HG03432 (cell line): Measurements from ENCODE around the gene TRPM6.

ENCODE experiments used
- ATAC-seq: cut with Tn5 transposase; IDR thresholded peaks from one replicate; pipeline ENCODE4 v1.9.1; 2021; ENCODE audit warnings: mild to moderate bottlenecking, moderate library complexity; ENCODE audit not compliant: unreplicated experiment

The TRPM6 gene

DNA sequence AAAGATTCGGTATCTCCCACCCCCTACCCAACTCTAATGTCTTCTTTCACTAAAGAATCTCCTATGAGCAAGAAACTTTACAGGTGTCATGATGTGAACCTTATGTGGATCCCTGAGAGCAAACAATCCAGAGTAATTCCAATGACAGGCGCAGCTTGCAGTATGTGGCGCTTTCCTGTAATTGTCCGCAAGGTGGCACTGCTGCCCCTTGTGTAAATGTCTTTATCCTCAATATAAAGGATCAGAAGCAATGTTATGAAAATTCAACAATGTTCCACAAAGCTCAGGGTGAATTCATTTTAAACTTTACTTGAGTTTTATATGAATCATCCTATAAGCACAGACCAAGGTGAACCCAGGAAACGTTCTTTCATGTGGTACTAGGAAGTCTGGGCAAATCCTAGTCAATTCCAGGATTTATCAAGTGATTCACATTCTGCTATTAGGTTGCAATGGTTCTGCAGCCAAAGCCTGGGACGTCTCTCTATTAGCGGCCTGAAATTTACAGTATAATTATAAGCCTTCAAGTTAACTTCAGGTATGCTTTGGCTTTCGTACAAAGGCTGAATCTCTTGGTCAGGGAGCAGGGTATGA is 113.7 kb downstream of the TRPM6 start:
- ATAC-seq = peak; percentile 52

DNA sequence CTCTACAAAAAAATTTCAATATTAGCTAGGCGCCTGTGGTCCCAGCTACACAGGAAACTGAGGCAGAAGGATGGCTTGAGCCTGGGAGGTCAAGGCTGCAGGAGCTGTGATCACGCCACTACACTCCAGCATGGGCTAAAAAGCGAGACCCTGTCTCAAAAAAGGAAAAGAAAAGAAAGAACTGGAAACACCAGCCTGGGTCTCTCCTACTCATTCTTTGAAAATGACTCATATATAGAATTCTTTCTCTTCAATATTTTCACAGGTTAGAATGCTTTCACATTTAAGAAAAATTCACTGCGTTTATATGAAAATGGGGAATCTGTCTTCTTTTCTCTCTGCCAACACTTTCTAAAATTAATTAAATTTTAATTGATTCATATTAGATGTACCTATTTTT is 115.6 kb downstream of the TRPM6 start:
- ATAC-seq = peak; percentile 71

DNA sequence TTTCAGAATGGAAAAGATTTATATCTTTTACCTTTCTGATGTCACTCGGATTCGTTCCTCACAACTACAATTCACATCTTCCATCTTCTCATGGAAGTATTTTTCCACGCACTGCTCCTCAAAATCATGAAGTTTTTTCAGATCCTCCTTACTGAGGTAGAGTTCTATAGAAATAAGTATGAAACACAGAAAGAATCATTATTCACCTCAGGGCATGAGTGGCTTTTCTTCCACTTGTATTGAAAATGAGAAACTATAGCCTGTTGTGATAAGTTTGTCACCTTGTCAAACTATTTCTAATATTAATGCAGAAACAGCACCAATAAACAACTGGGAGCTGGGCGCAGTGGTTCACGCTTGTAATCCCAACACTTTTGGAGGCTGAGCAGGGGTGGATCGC is 116.0 kb downstream of the TRPM6 start:
- no peak for ATAC-seq

DNA sequence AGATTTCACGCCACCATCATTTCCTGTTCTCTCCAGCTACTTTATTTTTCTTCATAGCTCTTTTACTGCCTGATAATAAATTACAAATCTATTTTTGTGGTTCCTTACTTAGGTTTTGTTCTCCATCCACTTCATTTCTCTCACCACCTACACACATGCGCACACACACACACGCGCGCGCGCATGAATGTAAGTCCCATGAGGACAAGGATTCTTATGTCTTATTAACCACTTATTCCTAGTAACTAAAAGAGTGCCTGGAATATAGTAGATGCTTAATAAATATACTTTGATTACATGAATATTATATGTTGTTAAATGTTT is 116.5 kb downstream of the TRPM6 start:
- no peak for ATAC-seq

DNA sequence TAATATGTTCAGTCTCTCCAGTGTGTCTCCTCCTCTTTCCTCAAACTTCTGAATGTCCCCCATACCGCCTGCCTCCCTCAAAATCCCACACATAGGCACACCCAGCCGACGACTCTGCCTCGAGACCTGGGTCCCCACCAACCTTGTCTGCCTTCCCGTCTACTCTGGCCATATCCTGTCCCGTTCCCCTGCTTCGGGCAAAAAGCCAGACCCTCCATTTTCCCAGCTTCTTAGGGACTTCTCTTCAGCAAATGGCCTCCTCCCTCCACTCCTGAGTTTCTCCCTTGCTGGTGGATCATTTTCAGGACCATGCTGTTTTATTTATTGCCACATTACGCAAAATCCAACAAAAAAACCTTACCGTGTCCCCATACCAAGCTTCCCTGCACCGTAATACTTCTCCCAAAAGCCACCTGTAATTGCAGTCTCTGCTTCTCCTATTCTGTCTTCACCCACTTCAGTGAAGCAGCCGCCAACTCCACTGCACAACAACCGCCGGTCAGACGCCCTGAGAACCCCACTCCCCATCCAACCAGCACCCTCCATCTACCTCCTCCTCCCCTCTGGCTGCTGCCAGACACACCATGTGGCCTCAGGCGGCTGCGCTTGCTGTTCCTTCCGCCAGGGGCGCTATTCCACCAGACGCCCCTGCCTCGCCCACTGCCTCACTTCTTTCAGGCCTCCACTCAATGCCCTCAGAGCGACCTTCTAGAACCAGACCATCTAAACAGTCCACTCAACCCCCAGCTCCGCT is 117.0 kb downstream of the TRPM6 start:
- ATAC-seq = peak; percentile 64

DNA sequence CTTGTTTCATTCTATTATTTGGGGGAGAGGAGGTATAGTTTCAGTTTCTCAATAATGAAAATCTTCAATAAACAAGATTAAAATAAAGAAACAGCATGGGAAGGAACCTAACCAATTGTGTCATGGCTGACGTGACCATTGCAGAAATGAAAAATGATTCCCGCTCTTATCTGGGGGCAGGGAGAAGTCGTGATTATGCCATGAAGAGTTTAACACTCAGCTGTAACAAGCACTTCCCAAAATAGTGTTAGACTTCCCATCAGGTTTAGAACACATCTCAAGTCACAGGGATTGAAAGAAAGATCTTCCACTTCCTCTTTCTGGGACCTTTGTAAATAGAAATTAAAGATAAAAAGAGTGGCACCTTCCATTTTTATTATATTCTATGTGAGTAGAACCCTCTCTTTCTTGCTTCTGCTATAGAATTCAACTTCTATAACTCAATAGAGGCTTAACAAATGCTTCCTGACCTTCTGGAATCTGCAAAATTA is 122.2 kb downstream of the TRPM6 start:
- ATAC-seq = no peak

DNA sequence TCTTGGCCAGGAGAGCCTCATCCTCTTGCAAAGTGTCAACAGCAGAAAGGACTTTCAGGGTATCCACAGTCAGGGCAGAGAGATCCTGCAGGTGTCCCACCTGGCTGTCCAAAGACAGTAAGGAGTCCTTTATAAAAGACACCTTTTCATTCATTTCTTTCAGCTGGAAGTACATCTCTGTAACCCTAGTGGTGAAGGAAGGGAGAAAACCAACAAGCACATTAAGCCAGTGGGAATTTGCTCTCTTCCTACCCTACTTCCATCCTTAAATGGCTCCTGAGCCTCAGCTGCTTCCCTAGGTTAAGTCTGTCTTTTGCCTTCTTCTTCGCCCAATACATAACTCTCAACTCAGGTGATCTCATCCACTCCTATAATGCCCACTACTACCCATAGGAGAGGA is 124.8 kb downstream of the TRPM6 start:
- no peak for ATAC-seq

DNA sequence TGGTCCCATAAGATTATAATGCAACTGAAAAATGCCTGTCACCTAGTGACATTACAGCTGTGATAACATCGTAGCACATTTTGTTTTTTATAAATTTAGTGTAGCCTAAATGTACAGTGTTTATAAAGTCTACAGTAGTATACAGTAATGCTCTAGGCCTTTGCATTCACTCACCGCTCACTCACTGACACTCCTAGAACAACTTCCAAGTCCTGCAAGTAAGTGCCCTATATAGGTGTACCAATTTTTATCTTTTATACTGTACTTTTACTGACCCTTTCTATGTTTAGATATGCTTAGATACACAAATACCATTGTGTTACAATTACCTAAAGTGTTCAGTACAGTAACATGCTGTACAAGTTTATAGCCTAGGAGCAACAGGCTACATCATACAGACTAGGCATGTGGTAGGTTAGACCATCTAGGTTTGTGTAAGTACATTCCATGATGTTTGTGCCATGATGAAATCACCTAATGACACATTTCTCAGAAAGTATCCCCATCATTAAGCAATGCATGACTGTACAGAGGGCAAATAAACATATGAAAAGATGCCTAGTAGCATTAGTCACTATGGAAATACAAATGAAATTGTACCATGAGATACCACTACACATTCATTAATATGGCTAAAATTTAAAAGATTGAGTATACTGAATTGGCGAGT is 127.6 kb downstream of the TRPM6 start:
- no peak for ATAC-seq

DNA sequence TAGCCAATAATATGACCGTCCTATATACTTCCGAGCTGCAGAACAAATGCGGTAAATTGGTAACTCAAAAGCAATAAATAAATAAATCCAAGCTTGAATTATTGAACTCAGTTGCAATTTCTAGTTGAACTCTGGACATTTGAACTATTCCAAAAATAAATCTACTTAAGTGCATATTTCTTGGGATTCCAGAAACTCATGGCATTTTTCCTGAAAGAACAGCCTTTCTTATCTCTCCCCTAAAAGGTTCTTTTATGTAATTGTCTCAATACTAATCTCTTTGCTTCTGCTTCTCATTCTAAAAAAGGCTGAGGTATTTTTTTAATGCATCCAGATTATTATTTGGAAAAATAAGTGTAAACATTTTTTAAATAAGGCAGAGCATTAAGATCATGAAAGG is 131.7 kb downstream of the TRPM6 start:
- ATAC-seq = no peak

DNA sequence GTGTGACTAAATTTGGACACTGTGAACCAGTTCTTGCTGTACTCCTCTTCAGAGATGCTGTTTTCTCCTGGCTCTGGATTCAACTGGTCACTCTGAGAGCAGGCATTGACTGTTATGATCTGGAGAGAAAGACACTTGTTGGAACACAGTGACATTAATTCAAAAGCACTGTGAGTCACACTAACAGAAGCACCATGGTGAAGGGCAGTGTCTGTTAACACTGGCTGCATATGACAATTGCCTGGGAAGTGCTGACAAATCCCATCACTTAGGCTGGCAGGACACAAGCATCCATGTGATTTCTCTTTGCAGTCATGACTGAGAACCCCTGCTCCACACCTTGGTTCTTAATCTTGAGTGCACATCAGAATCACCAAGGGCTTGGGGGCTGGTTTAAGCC is 132.4 kb downstream of the TRPM6 start:
- ATAC-seq = no peak

DNA sequence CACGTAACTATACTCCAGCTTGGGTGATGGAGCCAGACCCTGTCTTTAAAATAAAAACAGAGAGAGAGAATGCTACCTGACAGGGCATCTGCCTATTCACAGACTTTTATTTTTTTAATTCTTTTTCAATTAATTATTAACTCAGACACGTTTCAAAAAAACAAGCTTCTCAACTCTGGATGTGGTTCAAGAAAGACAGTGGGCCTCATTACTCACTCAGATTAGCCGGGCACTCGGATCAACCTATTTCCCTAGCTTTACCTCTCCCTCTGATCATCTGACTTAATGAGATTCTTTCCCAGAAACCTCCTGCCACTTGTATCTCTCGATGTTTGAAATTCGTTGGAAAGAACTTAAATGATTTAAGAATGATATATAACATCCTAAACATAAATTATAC is 134.1 kb downstream of the TRPM6 start:
- ATAC-seq = no peak

DNA sequence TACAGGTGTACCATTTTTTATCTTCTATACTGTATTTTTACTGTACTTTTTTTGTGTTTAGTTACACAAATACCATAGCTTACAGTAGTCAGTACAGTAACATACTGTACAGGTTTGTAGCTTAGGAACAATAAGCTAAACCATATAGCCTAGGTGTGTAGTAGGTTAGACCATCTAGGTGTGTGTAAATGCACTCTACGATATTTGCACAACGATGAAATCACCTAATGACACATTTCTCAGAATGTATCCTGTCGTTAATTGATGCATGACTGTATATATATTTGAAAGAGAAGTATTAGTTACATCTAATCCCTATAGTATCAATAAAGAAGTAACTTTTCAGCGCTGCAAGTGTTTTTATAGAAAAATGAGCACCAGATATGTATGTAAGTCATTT is 138.8 kb downstream of the TRPM6 start:
- no peak for ATAC-seq

DNA sequence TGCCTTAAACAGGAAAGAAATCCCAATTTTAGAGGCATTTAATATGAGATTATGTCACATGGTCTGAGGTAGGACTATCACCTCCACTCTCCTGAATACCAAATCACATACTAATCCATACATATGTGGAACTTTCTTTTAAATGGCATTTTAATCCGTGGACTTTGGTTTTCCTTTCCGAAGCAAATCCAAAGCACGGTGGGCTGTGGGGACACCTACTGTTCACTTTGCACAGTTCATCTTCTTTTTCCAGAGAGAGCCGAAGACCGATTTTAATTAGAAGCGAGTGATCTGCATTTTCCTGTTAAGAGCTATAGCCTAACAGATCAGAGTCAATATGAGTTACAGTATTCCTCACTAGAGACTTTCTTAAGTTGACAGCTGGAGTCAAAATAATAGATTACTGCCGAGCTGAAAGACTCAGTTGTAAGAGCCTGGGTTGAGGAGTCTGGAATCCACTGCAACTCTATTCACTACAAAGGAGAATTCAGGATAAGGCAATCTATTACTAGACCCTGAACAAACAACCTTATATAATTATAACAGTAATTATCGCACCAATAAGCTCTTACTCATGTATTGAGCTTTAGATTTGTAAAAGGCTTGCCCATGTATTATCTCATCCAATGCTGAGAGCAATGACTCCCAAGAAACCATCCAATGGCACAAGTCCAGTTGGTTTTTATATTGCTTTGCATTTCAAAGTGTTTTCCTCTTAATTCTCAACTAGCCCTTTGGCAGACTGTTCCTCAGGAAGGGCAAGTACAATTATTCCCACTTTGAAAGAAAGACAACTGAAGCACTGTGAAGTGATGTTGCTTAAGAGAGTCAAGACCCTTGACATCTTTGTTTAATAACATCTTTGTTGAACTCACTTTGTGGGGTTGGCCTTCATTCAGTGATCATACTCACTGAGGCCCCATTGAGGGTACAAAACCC is 144.7 kb downstream of the TRPM6 start:
- peak; percentile 70 for ATAC-seq

DNA sequence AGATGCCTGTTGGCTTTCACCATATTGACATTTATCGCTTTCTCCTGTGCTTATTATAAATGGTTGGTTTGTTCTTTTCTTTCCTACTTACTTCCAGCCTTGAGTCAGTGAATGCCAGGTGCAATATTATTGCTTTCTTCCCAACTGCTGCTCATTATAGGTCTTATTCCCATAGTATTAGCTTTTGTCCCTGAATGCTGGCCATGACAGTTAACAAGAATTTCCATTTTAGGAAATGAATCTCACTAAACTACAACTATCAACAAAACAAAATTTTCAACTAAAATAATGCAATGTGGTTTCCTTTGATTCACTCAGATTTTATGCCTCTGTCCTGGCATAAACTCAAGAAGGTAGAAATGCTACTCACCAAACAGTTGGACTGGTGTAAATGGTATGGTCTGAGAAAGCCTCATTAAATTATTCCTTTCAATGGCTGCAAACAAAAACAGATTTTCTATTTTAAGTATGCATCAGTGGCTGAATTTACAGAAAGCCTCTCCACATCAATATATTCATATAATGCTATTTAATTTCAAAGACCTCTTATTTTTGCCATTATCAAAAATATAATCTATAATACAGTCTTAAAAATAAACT is 145.4 kb downstream of the TRPM6 start:
- no peak for ATAC-seq

DNA sequence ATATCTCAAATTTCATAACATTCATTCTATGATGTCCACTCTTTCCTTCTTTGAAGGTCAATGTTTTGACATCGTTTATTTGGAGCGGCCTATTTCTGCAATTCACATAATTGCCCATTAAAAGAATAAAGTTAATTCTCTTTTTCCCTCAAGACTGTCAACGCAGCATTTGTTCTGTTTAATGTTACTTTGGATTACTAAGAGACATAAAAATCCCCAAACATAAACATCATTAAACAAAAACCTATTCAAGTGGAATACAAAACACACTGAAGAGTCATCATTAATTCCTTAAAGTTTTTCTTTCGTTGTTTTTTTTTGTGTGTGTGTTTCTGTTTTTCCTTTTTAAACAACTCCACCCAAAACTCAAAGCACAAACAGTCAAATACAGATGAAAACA is 151.1 kb downstream of the TRPM6 start:
- no peak for ATAC-seq

DNA sequence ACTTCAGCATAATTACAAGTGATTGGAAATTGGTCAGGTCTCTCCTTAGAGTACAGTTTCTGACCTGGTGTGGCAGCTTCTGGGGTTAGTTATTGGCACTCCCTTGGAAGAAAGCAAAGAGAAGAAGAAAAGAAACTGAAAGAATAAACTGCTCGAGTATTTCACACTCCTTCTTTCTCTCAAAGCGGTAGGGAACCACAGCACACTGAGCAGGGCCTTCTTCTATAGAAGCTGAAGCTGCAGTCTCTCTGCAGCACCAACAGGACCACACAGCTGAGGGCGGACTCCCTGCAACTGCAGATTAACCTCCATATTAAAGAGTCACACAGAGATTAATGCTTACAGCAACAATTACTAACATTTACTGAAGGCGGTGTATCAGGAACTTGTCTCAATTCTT is 152.0 kb downstream of the TRPM6 start:
- peak; percentile 65 for ATAC-seq

DNA sequence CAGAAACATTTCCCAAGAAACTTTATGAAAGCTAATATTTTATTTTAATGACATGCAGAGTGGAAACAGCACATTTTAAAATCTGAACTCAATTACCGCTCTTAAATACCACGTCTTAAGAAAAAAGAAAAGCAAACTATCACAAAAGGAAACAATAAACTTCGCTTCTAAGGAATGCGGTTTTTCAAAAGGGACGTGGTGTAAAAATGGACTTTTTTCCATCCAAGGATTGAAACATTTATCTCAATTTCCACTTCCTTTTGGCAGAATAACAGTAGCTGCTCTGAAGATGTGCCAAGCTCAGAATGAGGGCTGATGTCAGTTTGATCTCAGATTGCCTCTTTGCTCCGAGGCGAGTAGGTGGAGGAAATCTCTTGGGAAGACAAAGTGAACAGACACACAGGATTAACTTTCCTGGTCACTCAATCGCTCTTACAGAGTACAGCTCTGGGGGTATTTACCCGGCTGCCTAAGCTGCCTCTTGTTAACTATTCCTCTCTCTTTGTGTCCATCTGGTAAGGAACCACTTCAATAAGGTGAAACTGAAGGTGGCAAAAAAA is 158.5 kb downstream of the TRPM6 start:
- ATAC-seq = no peak

DNA sequence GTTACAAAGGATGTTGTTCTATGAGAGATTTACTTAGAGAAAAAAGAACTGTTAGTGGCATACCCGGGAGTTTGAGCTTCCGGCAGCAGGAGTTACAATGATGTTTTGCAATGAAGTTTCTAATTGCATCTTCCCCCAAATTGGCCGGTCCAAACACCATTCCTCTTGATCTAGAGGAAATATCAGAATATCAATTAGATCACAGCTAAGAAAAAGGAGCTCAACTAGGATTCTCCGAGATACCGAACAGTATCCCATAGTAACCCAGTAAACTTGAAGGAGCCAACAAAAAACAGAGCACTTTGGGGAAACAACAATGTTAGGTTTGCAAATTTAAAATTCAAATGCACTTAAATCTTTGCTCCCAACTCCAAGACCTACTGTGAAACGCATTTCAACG is 159.5 kb downstream of the TRPM6 start:
- no peak for ATAC-seq

DNA sequence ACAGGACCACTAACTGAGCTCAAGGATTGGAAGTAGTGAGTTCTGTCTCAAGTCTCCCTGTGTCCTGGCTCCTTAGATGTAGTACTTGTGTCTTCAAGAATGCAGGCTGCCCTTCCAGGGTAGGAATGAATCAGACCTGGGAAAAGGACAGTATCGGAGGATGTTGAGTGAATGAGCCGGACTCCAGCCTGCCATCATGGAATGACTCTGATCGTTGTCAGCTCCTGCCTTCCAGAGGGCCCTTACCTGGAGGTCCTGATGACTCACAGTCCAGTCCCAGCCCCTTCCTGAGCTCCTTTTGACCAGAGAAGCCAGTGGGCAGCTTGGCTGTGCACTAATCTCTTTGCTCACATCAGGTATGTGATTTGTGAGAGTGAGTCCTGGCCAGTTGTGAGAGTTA is 161.1 kb downstream of the TRPM6 start:
- no peak for ATAC-seq

DNA sequence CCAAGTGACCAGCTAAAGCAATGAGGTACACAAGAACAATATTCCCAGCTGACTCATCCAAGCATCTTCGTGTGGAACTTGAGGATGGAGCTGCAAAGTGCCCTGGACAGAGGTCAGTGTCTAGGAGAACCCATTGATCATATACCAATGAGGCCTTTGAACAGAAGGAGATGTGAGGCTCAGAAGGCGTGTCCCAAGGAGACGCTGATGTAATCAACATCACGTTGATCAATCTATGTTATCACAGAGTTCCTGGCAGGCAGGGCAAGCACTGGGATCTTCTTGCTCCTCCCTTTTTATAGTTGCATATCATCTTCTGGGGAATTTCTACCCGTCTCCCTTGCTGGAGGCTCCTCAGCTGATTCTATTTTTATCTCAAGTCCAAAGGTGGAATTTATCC is 163.4 kb downstream of the TRPM6 start:
- ATAC-seq = no peak
